HepG2 (cell line): ENCODE data around the gene TLE2. TPM values are rescaled to one million over a fixed set of nuclear protein-coding genes. Genes with fewer than 3 reads are reported as not detected.

Source experiments
- DMAP1 ChIP-seq: IDR thresholded peaks from 2 replicates; pipeline ENCODE4 v1.6.1; 2016
- FOXK1 ChIP-seq: sonication (generic); formaldehyde crosslinking; IDR thresholded peaks from 2 replicates; pipeline ENCODE4 v1.4.0; 2020; ENCODE audit warnings: low read depth, missing genetic modification reagents, borderline replicate concordance
- HBP1 ChIP-seq: IDR thresholded peaks from 2 replicates; pipeline ENCODE4 v1.6.1; 2016; ENCODE audit warnings: low read depth, control low read depth
- HMG20B ChIP-seq: conservative IDR thresholded peaks from 2 replicates; pipeline ENCODE4 v1.6.1; 2016; ENCODE audit warnings: missing genetic modification reagents, missing compliant biosample characterization
- KIAA2018 ChIP-seq: sonication (generic); formaldehyde crosslinking; IDR thresholded peaks from 2 replicates; pipeline ENCODE4 v1.5.0; 2020; ENCODE audit warnings: mild to moderate bottlenecking, missing genetic modification reagents, borderline replicate concordance
- MED1 ChIP-seq: sonication (generic); formaldehyde crosslinking; IDR thresholded peaks from 2 replicates; pipeline ENCODE4 v1.4.0; 2020; ENCODE audit warnings: missing genetic modification reagents
- POGZ ChIP-seq: sonication (generic); formaldehyde crosslinking; IDR thresholded peaks from 2 replicates; pipeline ENCODE4 v1.4.0; 2020; ENCODE audit warnings: mild to moderate bottlenecking, missing genetic modification reagents
- RFXAP ChIP-seq: sonication (generic); formaldehyde crosslinking; IDR thresholded peaks from 2 replicates; pipeline ENCODE4 v1.4.0; 2020; ENCODE audit warnings: missing genetic modification reagents, borderline replicate concordance
- SALL1 ChIP-seq: sonication (generic); formaldehyde crosslinking; IDR thresholded peaks from 2 replicates; pipeline ENCODE4 v1.8.0; 2022; ENCODE audit warnings: mild to moderate bottlenecking, missing genetic modification reagents
- SOX6 ChIP-seq, 2 experiments: fragments of 450-650 bp in 1 of 2; sonication (generic) in 1 of 2; formaldehyde crosslinking in 1 of 2; IDR thresholded peaks; 2 replicates each; pipeline versions ENCODE4 v1.4.0 to v1.6.1; 2017 to 2020; ENCODE audit warnings: antibody characterized with exemption in 1 of 2, mild to moderate bottlenecking in 1 of 2, missing genetic modification reagents in 1 of 2
- SP5 ChIP-seq: IDR thresholded peaks from 2 replicates; pipeline ENCODE4 v1.6.1; 2016; ENCODE audit warnings: low read depth, borderline replicate concordance
- ZFY ChIP-seq: sonication (generic); formaldehyde crosslinking; IDR thresholded peaks from 2 replicates; pipeline ENCODE4 v1.4.0; 2020; ENCODE audit warnings: missing genetic modification reagents
- ZNF431 ChIP-seq: sonication (generic); formaldehyde crosslinking; IDR thresholded peaks from 2 replicates; pipeline ENCODE4 v1.9.0; 2022; ENCODE audit warnings: missing genetic modification reagents, low read depth, mild to moderate bottlenecking, borderline replicate concordance
- ZNF503 ChIP-seq: sonication (generic); formaldehyde crosslinking; IDR thresholded peaks from 2 replicates; pipeline ENCODE4 v1.4.0; 2020; ENCODE audit warnings: missing genetic modification reagents
- ZNF580 ChIP-seq: IDR thresholded peaks from 2 replicates; pipeline ENCODE4 v1.6.1; 2016; ENCODE audit warnings: low read depth, borderline replicate concordance
- polyA plus RNA-seq, 8 experiments: library from polyadenylated mRNA; depleted of rRNA in 3 of 8; stranded (reverse) in 7 of 8; unstranded in 1 of 8; fragments of >200 nt; fragmentation: Illumina TruSeq in 4 of 8; extraction: Trizol in 4 of 8; gene quantifications; 2 replicates each; pipeline versions ENCODE4 v1.2.1 to v1.2.3, GENCODE V29; 2011 to 2016; ENCODE audit warnings: low read depth in 4 of 8, missing spikeins in 1 of 8, mixed read lengths in 1 of 8; ENCODE audit not compliant: insufficient read depth in 1 of 8
- total RNA-seq, 5 experiments: library from RNA; depleted of rRNA; stranded (reverse); fragments of >200 nt; fragmentation: Illumina TruSeq; extraction: Trizol; gene quantifications; 2 replicates each; pipeline ENCODE4 v1.2.3, GENCODE V29; 2016; ENCODE audit warnings: low read depth in 1 of 5

TLE2 gene
- total and polyA plus RNA-seq, 2 of the 13 experiments (the other 11 are each of a cell fraction or from before 2014, with no cell fraction given) = 0.07 to 0.81 TPM

GRCh38 chr19:2977001-2977745, 51.9 kb downstream of the TLE2 start, which contains the start of gene TLE6 (continued):
- TF ChIP-seq KIAA2018 (CRISPR knock-in tag) (peak; percentile 98; the same call in 1 of the 2 replicates), DMAP1 (CRISPR knock-in tag) (peak; percentile 36; the same call in 1 of the 2 replicates), SP5 (peak; percentile 99), SOX6 (IDR thresholded peaks at IDR 0.05) (no peak), SOX6 (CRISPR knock-in tag; IDR thresholded peaks at IDR 0.05) (peak; percentile 71), HBP1 (CRISPR knock-in tag) (peak; percentile 80; the same call in 1 of the 2 replicates), RFXAP (CRISPR knock-in tag) (peak; percentile 30; the same call in 1 of the 2 replicates), ZNF503 (CRISPR knock-in tag) (peak; percentile 73), ZNF580 (CRISPR knock-in tag) (peak; percentile 74; the same call in 1 of the 2 replicates), ZNF431 (peak; percentile 33; the same call in 1 of the 2 replicates), HMG20B (CRISPR knock-in tag) (0 out of 2 replicates have a peak, but pooled peaks have one; percentile 10), POGZ (peak; percentile 61), MED1 (peak; percentile 61; the same call in 1 of the 2 replicates), FOXK1 (CRISPR knock-in tag) (peak; percentile 39; the same call in 1 of the 2 replicates), ZFY (CRISPR knock-in tag) (peak; percentile 21; the same call in 1 of the 2 replicates), SALL1 (CRISPR knock-in tag) (peak; percentile 58; the same call in 1 of the 2 replicates)
